SK-N-SH treated with all-trans-retinoic acid at 6 μM for 48 hours (cell line): ENCODE measurements around the gene KCNH2.
A peak's percentile ranks its signal among the peaks of the same experiment; 100 is the strongest.

ENCODE experiments used
- ATAC-seq: fragments of 200-7000 bp; cut with Tn5 transposase; 3 replicates; pipeline ENCODE4 v1.9.1; 2020; ENCODE audit warnings: mild to moderate bottlenecking, moderate library complexity
- ARNTL ChIP-seq: fragments of 450-650 bp; formaldehyde crosslinking; IDR thresholded peaks from 2 replicates; pipeline ENCODE4 v1.5.0; 2020; ENCODE audit warnings: low read depth, mild to moderate bottlenecking, moderate library complexity, borderline replicate concordance
- CSDC2 ChIP-seq: fragments of 250-450 bp; sonication (Bioruptor Pico); IDR thresholded peaks from 2 replicates; pipeline ENCODE4 v1.5.0; 2020; ENCODE audit warnings: mild to moderate bottlenecking, moderate library complexity
- ESRRG ChIP-seq: fragments of 250-450 bp; sonication (Bioruptor Pico); IDR thresholded peaks from 2 replicates; pipeline ENCODE4 v1.6.1; 2021; ENCODE audit warnings: mild to moderate bottlenecking
- GLIS3 ChIP-seq: fragments of 250-450 bp; sonication (Bioruptor Pico); IDR thresholded peaks from 2 replicates; pipeline ENCODE4 v1.5.0; 2020; ENCODE audit warnings: mild to moderate bottlenecking, moderate library complexity
- ISL1 ChIP-seq: fragments of 250-450 bp; sonication (Bioruptor Pico); IDR thresholded peaks from 2 replicates; pipeline ENCODE4 v2.1.2; 2022; ENCODE audit warnings: mild to moderate bottlenecking, moderate library complexity
- OSR1 ChIP-seq: fragments of 250-450 bp; sonication (Bioruptor Pico); IDR thresholded peaks from 2 replicates; pipeline ENCODE4 v1.8.0; 2022; ENCODE audit warnings: moderate library complexity, mild to moderate bottlenecking, inconsistent platforms
- PPARA ChIP-seq: fragments of 250-450 bp; sonication (Bioruptor Pico); IDR thresholded peaks from 2 replicates; pipeline ENCODE4 v1.5.0; 2020; ENCODE audit warnings: mild to moderate bottlenecking, borderline replicate concordance
- RARB ChIP-seq: fragments of 250-450 bp; sonication (Bioruptor Pico); IDR thresholded peaks from 2 replicates; pipeline ENCODE4 v1.8.0; 2021; ENCODE audit warnings: mild to moderate bottlenecking, moderate library complexity
- SNAI2 ChIP-seq: fragments of 250-450 bp; sonication (Bioruptor Pico); IDR thresholded peaks from 2 replicates; pipeline ENCODE4 v1.5.0; 2020; ENCODE audit warnings: mild to moderate bottlenecking, moderate library complexity
- TCF4 ChIP-seq: fragments of 250-450 bp; sonication (Bioruptor Pico); IDR thresholded peaks from 2 replicates; pipeline ENCODE4 v1.8.0; 2021; ENCODE audit warnings: mild to moderate bottlenecking, moderate library complexity, borderline replicate concordance
- ZC3H10 ChIP-seq: fragments of 250-450 bp; sonication (Bioruptor Pico); IDR thresholded peaks from 2 replicates; pipeline ENCODE4 v1.5.1; 2021; ENCODE audit warnings: mild to moderate bottlenecking, moderate library complexity
- ZFP3 ChIP-seq: fragments of 250-450 bp; sonication (Bioruptor Pico); IDR thresholded peaks from 2 replicates; pipeline ENCODE4 v1.5.0; 2020; ENCODE audit warnings: mild to moderate bottlenecking, moderate library complexity
- ZFP30 ChIP-seq: fragments of 450-650 bp; formaldehyde crosslinking; IDR thresholded peaks from 2 replicates; pipeline ENCODE4 v1.5.0; 2022; ENCODE audit warnings: mild to moderate bottlenecking, moderate library complexity
- ZNF565 ChIP-seq: fragments of 450-650 bp; formaldehyde crosslinking; conservative IDR thresholded peaks from 2 replicates; pipeline ENCODE4 v1.5.0; 2020; ENCODE audit warnings: low read depth, mild to moderate bottlenecking, moderate library complexity
- ZNF70 ChIP-seq: fragments of 450-650 bp; formaldehyde crosslinking; IDR thresholded peaks from 2 replicates; pipeline ENCODE4 v1.5.0; 2020; ENCODE audit warnings: mild to moderate bottlenecking, moderate library complexity
- ZNF8 ChIP-seq: fragments of 450-650 bp; formaldehyde crosslinking; IDR thresholded peaks from 2 replicates; pipeline ENCODE4 v1.5.0; 2020; ENCODE audit warnings: mild to moderate bottlenecking, moderate library complexity
- TF ChIP-seq, protein P1 (sequence below): fragments of 250-450 bp; sonication (Bioruptor Pico); IDR thresholded peaks from 2 replicates; pipeline ENCODE4 v1.5.1; 2020; ENCODE audit warnings: low read depth, mild to moderate bottlenecking, moderate library complexity
- TF ChIP-seq, protein P2 (sequence below): fragments of 250-450 bp; sonication (Bioruptor Pico); IDR thresholded peaks from 2 replicates; pipeline ENCODE4 v1.8.0; 2020; ENCODE audit warnings: mild to moderate bottlenecking, moderate library complexity, borderline replicate concordance
- TF ChIP-seq, protein P3 (sequence below): fragments of 250-450 bp; sonication (Bioruptor Pico); IDR thresholded peaks from 2 replicates; pipeline ENCODE4 v1.8.0; 2021; ENCODE audit warnings: low read depth, mild to moderate bottlenecking, moderate library complexity, borderline replicate concordance
- TF ChIP-seq, protein P4 (sequence below): fragments of 250-450 bp; sonication (Bioruptor Pico); IDR thresholded peaks from 2 replicates; pipeline ENCODE4 v1.5.1; 2021; ENCODE audit warnings: mild to moderate bottlenecking, moderate library complexity
- TF ChIP-seq, protein P5 (sequence below): fragments of 250-450 bp; sonication (Bioruptor Pico); IDR thresholded peaks from 2 replicates; pipeline ENCODE4 v1.5.0; 2020; ENCODE audit warnings: mild to moderate bottlenecking, moderate library complexity

KCNH2 gene

DNA sequence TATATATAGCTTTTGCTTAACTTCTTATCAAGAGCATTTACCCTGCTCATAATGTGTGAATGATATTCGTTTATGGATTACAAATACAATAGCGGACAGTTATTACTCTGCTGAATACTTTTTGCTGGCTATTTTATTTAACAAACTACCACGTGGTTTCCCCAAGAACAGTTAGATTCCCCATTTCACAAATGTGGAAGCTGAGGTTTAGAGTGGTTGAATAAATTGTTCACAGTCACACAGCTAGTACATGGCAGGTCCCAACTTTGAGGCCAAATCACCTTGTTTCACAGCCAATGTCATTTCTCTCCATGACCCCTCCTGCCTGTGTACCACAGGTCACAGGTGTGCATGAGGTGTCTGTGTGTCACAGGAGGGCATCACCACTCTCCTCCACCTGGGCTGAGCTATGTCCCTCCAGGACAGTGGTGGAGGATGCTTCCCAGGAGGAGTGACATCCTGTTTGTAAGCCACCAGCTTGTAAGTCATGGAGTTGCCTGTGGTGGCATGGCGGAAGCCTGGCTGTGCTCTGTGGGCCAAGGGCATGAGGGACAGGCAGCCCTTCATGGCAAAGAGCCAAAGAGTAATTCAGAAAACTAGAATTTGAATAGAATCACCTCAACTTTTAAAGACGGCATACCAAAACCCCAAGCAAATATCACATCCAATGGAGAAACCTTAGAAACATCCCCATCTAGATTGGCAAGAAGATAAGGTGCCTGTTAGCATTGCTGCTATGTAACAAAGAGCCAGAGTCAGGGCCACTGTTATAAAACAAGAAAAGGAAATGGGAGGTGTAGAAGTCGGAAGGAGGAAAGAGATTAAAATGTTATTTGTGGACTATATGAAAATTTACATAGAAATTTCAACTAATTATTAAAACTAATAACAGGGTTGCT, 73.9 kb downstream of the KCNH2 start:
- no peak for ATAC-seq
- no peak for TF ChIP-seq ZFP30 (CRISPR knock-in tag)
- TF ChIP-seq OSR1 (CRISPR knock-in tag), result no peak
- TF ChIP-seq SNAI2 (CRISPR knock-in tag), result no peak
- no peak for TF ChIP-seq ZC3H10 (CRISPR knock-in tag)
- TF ChIP-seq ESRRG (CRISPR knock-in tag), result no peak
- no peak for TF ChIP-seq ARNTL (CRISPR knock-in tag)
- TF ChIP-seq ISL1 (CRISPR knock-in tag), result no peak
- TF ChIP-seq ZFP3 (CRISPR knock-in tag), result no peak
- TF ChIP-seq ZNF565 (CRISPR knock-in tag), result no peak
- no peak for TF ChIP-seq TCF4 (CRISPR knock-in tag)
- TF ChIP-seq ZNF70 (CRISPR knock-in tag), result no peak
- TF ChIP-seq, protein P1, sequence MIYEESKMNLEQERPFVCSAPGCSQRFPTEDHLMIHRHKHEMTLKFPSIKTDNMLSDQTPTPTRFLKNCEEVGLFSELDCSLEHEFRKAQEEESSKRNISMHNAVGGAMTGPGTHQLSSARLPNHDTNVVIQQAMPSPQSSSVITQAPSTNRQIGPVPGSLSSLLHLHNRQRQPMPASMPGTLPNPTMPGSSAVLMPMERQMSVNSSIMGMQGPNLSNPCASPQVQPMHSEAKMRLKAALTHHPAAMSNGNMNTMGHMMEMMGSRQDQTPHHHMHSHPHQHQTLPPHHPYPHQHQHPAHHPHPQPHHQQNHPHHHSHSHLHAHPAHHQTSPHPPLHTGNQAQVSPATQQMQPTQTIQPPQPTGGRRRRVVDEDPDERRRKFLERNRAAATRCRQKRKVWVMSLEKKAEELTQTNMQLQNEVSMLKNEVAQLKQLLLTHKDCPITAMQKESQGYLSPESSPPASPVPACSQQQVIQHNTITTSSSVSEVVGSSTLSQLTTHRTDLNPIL (CRISPR knock-in tag), result no peak
- no peak for TF ChIP-seq RARB (CRISPR knock-in tag)
- TF ChIP-seq, protein P2, sequence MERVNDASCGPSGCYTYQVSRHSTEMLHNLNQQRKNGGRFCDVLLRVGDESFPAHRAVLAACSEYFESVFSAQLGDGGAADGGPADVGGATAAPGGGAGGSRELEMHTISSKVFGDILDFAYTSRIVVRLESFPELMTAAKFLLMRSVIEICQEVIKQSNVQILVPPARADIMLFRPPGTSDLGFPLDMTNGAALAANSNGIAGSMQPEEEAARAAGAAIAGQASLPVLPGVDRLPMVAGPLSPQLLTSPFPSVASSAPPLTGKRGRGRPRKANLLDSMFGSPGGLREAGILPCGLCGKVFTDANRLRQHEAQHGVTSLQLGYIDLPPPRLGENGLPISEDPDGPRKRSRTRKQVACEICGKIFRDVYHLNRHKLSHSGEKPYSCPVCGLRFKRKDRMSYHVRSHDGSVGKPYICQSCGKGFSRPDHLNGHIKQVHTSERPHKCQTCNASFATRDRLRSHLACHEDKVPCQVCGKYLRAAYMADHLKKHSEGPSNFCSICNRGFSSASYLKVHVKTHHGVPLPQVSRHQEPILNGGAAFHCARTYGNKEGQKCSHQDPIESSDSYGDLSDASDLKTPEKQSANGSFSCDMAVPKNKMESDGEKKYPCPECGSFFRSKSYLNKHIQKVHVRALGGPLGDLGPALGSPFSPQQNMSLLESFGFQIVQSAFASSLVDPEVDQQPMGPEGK (CRISPR knock-in tag), result no peak
- TF ChIP-seq, protein P3, sequence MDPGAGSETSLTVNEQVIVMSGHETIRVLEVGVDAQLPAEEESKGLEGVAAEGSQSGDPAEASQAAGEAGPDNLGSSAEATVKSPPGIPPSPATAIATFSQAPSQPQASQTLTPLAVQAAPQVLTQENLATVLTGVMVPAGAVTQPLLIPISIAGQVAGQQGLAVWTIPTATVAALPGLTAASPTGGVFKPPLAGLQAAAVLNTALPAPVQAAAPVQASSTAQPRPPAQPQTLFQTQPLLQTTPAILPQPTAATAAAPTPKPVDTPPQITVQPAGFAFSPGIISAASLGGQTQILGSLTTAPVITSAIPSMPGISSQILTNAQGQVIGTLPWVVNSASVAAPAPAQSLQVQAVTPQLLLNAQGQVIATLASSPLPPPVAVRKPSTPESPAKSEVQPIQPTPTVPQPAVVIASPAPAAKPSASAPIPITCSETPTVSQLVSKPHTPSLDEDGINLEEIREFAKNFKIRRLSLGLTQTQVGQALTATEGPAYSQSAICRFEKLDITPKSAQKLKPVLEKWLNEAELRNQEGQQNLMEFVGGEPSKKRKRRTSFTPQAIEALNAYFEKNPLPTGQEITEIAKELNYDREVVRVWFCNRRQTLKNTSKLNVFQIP (CRISPR knock-in tag), result no peak
- TF ChIP-seq CSDC2 (CRISPR knock-in tag), result no peak
- TF ChIP-seq ZNF8 (CRISPR knock-in tag), result no peak

DNA sequence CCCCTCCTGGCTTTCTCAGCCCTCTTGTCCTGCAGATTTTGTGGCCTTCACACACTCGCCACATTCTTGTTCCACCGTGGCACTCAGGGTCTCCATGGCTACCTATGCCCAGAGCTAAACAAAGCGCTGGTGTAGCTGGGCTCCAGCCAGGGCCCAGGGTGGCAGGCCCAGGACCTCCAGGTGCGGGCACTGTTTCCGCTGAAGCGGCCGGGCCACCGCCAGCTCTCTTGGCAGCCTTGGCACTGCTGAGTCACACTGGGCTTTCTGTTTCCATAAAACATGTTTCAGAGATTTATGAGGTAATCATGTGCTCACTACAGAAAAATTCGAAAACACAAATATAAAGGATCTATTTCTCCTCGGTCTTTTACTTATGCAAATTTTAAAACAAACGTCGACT, 74.5 kb downstream of the KCNH2 start:
- ATAC-seq, result peak; percentile 85
- TF ChIP-seq ISL1 (CRISPR knock-in tag), result peak; percentile 53
- TF ChIP-seq, protein P4, sequence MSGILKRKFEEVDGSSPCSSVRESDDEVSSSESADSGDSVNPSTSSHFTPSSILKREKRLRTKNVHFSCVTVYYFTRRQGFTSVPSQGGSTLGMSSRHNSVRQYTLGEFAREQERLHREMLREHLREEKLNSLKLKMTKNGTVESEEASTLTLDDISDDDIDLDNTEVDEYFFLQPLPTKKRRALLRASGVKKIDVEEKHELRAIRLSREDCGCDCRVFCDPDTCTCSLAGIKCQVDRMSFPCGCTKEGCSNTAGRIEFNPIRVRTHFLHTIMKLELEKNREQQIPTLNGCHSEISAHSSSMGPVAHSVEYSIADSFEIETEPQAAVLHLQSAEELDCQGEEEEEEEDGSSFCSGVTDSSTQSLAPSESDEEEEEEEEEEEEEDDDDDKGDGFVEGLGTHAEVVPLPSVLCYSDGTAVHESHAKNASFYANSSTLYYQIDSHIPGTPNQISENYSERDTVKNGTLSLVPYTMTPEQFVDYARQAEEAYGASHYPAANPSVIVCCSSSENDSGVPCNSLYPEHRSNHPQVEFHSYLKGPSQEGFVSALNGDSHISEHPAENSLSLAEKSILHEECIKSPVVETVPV (CRISPR knock-in tag), result no peak
- TF ChIP-seq ARNTL (CRISPR knock-in tag), result no peak
- TF ChIP-seq RARB (CRISPR knock-in tag), result no peak
- TF ChIP-seq ZFP3 (CRISPR knock-in tag), result 0 out of 2 replicates have a peak, but pooled peaks have one; percentile 12
- TF ChIP-seq ZNF565 (CRISPR knock-in tag), result no peak
- TF ChIP-seq CSDC2 (CRISPR knock-in tag), result no peak; the same call in 1 of the 2 replicates
- TF ChIP-seq TCF4 (CRISPR knock-in tag), result no peak
- TF ChIP-seq, protein P1 (CRISPR knock-in tag), result peak; percentile 92
- TF ChIP-seq, protein P5, sequence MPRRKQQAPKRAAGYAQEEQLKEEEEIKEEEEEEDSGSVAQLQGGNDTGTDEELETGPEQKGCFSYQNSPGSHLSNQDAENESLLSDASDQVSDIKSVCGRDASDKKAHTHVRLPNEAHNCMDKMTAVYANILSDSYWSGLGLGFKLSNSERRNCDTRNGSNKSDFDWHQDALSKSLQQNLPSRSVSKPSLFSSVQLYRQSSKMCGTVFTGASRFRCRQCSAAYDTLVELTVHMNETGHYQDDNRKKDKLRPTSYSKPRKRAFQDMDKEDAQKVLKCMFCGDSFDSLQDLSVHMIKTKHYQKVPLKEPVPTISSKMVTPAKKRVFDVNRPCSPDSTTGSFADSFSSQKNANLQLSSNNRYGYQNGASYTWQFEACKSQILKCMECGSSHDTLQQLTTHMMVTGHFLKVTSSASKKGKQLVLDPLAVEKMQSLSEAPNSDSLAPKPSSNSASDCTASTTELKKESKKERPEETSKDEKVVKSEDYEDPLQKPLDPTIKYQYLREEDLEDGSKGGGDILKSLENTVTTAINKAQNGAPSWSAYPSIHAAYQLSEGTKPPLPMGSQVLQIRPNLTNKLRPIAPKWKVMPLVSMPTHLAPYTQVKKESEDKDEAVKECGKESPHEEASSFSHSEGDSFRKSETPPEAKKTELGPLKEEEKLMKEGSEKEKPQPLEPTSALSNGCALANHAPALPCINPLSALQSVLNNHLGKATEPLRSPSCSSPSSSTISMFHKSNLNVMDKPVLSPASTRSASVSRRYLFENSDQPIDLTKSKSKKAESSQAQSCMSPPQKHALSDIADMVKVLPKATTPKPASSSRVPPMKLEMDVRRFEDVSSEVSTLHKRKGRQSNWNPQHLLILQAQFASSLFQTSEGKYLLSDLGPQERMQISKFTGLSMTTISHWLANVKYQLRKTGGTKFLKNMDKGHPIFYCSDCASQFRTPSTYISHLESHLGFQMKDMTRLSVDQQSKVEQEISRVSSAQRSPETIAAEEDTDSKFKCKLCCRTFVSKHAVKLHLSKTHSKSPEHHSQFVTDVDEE (CRISPR knock-in tag), result no peak
- no peak for TF ChIP-seq ZNF70 (CRISPR knock-in tag)
- TF ChIP-seq PPARA (CRISPR knock-in tag), result no peak
- TF ChIP-seq OSR1 (CRISPR knock-in tag), result no peak
- no peak for TF ChIP-seq GLIS3
- TF ChIP-seq, protein P2 (CRISPR knock-in tag), result no peak
- TF ChIP-seq, protein P3 (CRISPR knock-in tag), result no peak
- no peak for TF ChIP-seq SNAI2 (CRISPR knock-in tag)
